HG03520 (cell line): Measurements from ENCODE around the gene BCL11A.
A peak's percentile ranks its signal among the peaks of the same experiment; 100 is the strongest.

Experiments used
- ATAC-seq: cut with Tn5 transposase; IDR thresholded peaks from one replicate; pipeline ENCODE4 v1.9.1; 2021; ENCODE audit warnings: mild to moderate bottlenecking, moderate library complexity; ENCODE audit not compliant: unreplicated experiment

The BCL11A gene

GRCh38 chr2:60553495-60554073, at the start of gene BCL11A:
TSS of gene BCL11A (minus strand) at chr2:60553654. CDS start at chr2:60553270, 384 bp downstream.
- ATAC-seq = no peak

DNA sequence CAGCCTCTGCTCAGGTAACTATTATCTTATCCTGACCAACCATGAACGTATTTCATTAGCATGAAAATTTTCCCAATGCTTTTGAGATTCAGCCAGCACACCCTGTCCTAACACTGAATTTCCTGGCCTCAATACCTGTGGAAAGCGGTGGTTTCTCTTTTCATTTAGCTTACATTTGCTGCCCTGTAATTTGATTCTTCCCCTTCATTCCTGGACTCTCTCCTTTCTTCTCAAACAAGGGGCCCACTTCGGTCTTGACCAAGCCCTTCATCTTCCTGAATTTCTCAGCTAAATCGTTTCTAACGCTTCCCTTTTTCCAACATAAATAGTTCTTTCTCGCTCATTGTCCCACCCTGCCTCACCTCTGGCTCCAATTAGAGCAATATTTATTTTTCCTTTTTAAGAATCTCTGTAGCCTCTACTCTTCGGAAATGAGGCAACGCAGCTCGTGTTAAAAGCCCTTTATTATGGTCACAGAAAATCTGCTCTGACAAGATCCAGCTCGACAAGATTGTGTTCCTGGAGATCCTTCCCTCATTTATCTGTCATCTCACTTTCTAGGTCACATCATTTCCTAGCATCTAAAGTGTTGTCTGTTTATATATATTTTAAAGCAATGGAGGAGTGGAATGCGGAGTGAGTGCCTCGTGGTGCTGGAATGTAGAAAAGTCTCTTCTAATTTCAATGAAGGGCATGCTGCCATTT, 49.5 kb upstream of the BCL11A start:
- no peak for ATAC-seq

DNA sequence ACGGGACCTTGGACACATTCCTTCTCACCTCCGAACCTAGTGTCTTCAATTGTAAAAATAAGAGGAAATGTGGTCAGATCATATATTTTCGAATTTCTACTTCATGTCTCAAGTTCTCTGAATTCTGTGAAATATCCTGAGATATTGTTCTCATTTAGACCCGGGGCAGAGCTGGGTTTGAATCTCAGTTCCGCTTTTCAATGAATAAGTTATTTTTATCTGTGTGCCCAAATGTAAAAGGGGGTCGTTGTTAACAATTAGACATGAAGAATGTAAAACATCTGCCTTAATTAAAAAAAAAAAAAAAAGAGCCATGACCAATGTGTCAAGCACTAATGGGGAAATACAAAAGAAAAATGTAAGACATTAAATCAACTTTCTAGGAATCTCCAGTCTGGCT, 48.9 kb upstream of the BCL11A start:
- ATAC-seq = no peak

DNA sequence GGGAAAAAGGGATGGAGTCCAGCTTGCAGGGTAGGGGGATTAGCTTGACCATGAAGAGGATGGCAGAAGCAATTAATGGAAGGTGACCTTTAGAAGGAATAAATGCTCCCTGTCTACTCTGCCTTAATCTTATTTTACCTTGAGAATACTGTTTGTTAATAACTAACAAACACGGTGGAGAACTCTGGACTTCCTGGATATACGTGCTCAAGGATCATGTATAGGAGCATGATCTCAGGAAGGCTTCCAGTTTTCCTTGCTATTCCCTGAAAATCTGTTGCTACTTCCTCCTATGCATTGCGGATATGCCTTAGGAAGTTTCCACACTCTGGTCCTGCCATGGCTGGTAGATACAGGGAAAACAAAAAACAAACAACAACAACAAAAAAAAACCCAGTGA, 44.8 kb upstream of the BCL11A start:
- ATAC-seq = no peak

DNA sequence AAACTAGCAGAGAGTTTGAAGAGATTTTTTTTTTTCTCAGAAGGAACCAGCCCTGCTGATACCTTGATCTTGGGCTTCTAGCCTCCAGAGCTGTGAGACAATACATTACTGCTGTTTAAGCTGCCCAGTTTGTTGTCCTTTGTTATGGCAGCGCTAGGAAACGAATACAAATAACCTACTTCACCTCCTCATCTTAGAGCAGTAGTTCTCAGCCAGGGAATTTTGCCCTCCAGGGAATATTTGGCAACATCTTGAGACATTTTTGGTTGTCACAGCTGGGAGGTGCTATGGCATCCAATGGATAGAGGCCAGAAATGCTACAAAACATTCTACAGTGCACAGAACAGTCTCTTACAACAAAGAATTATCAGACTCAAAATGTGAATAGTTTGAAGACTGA, 43.9 kb upstream of the BCL11A start:
- ATAC-seq = no peak

GRCh38 chr2:60596411-60596810, 43.0 kb upstream of the BCL11A start:
- ATAC-seq = no peak

DNA sequence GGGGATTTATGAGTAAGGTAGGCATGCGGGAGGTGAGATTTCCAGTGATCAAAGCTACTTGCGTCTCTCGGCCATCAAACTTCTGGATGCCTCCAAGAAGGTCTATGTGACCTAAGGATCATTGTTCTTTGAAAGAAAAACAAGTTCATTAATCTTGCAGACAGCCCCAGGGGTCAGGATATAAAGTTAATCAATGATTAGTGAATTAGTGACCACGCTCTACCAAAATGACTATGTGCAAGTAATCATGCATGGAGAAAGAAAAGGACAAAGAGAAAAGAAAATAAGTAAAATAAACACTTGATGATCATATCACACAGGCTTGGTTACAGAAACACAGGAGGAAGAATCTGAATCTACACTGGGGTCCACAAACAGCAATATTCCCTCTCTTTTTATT, 42.5 kb upstream of the BCL11A start:
- no peak for ATAC-seq

DNA sequence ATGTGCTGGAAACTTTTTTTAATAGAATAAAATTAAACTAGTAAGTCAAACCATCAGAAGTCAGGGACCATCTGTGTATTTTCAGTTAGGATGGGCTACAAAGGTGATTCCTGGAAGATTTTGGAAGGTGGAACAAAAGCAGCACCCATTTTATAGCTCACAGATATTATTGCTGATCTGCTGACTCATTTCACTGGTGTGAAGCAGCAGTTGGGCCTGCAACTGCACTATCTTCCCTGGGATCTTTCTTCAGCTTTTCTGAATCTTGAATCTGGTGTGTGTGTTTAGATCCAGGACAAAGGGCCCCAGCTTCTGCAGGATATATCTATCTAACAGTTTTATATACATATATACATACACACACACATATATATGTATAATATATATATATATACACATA, 35.6 kb upstream of the BCL11A start:
- no peak for ATAC-seq

GRCh38 chr2:60586081-60586480, 32.6 kb upstream of the BCL11A start:
- no peak for ATAC-seq

- no peak for ATAC-seq
These were observed 31.8 kb upstream of the BCL11A start for GRCh38 chr2:60585276-60585675.

- ATAC-seq = no peak
These were observed 30.1 kb upstream of the BCL11A start for GRCh38 chr2:60583604-60584003.

DNA sequence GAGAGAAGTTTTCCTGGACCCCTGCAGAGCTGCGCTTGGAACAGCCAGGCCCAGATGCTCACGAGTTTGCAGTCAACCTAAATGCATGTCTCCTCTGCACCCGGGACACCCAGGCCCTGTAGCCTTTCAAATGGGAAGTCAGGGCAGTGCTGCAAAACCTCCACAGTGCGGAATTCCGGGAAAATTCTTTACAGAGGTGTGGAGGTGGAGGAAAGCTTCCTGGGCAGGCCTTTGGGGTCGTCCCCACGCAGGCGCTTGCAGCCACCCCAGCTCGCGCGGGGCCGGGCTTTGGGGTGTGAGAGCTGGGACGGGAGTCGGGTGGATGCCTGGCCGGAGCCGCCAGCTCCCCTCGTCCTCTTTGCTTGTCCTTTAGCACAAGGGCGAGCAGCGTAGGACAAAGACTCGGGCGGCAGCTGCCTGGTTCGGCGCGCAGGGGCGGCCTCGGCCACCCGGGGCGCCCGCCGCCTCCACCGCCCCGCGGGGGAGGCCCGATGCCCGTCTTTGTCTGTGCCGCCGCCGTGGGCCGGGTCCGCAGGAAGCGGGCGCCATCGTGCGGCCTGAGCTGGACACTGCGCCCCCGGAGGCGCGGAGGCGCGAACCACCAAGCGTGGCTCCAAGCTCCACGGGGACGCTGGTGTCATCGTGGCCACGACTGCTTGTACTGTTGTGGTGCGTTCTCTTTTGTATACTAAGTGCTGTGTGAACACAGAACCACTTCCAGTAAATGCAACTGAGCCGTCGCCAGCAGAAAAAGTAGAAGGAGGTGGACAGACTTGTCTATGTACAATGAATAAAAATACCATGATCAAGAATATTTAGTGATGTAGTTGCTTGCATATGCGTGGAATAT, 28.2 kb upstream of the BCL11A start:
- ATAC-seq = peak; percentile 90

- ATAC-seq = no peak
These were observed 24.3 kb upstream of the BCL11A start for GRCh38 chr2:60577682-60578283.

DNA sequence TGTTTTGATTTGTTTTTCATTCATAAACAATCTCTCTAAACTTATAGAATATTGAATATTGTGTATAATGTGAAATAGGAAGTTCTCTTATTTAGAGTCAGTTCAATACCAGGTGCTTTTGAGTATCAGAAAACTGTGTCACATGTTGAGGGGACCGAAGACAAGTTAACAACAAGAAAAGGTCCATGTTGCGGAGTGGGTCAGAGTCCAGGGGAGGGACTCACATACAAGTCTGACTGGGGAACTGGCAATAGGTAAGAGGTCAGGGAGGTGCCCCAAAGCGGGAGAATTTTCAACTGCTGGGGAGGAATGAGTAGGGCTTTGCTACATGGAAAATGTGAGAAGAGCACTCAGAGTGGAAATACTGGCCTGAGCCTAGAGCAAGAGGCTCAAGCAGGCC, 19.8 kb upstream of the BCL11A start:
- no peak for ATAC-seq

DNA sequence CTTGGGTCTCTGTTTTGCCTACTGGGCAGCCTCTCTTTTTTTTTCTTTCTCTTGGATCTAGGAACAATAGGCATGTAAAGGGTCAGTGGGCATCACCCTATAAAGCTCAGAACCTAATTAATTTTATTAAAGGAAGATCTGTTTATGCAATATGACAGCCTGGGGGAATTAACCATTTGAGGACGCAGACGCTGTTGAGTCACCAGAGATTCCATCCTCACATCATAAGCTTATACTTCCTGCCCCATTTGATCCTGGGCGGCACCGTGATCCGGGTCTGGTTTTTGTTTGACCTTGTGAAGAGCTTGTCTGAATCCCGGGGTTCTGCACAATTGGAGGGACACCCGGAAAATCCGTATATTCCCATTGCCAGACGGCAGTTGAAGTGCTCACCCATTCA, 16.8 kb upstream of the BCL11A start:
- no peak for ATAC-seq

- no peak for ATAC-seq
These were observed 16.2 kb upstream of the BCL11A start for GRCh38 chr2:60569680-60570111.

- no peak for ATAC-seq
These were observed 14.7 kb upstream of the BCL11A start for GRCh38 chr2:60567919-60568768.

GRCh38 chr2:60567096-60567495, 13.6 kb upstream of the BCL11A start:
- no peak for ATAC-seq

- ATAC-seq = no peak
These were observed 12.0 kb upstream of the BCL11A start for GRCh38 chr2:60565472-60565871.
